Activated gamma-delta T cell (primary cell): ENCODE results near the gene LNX2.

Experiments
- DNase-seq: peaks from one replicate; lab custom pipeline; 2025; lab: John Stamatoyannopoulos, UW

The LNX2 gene

GRCh38 chr13:27504128-27504867 is 116.0 kb downstream of the LNX2 start:
- DNase-seq: no peak

GRCh38 chr13:27500806-27501534 is 119.4 kb downstream of the LNX2 start:
- DNase-seq: no peak

GRCh38 chr13:27497563-27498230 is 122.6 kb downstream of the LNX2 start:
- DNase-seq: no peak

- DNase-seq: no peak
Observed at GRCh38 chr13:27496536-27497273, 123.6 kb downstream of the LNX2 start.

DNA sequence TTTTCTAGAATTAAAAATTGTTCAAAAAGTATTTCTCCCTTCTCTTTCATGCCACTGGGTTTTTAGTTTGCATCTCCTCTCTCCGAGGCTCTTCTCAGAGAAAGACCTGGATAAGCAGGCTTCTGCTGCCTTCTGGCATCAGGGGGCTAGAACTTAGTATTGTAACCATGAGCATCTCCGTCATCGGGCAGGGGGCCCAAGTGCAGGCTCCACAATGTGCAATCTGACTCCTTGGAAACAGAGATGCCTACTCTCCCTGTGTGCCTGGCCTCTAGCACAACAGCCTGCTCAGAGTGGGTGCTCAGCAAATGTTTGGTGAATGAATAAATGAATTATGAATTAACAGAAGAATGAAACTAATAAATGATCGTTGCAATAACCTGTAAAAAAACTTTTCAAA is 124.3 kb downstream of the LNX2 start:
- DNase-seq: no peak
